GM10248 (cell line): ENCODE measurements around the gene DTNBP1.

Experiments
- CTCF ChIA-PET: fragments of 300-600 bp; sonication (Branson Sonifier 250); formaldehyde crosslinking; extraction: SDS; loops from one replicate; lab custom pipeline; 2021; ENCODE audit warnings: antibody characterized with exemption; lab: Yijun Ruan, JAX
- POLR2A ChIA-PET: fragments of 350-650 bp; sonication (Branson Sonifier 250); formaldehyde crosslinking; extraction: SDS; loops from one replicate; lab custom pipeline; 2020; ENCODE audit warnings: antibody characterized with exemption; lab: Yijun Ruan, JAX
- DNase-seq: peaks from one replicate; pipeline ENCODE4 v3.0.0; 2012; ENCODE audit errors: extremely low spot score
- TF ChIP-seq, protein P1 (sequence below): IDR thresholded peaks from 2 replicates; pipeline ENCODE4 v1.5.1; 2012; ENCODE audit warnings: mild to moderate bottlenecking, low read depth; ENCODE audit errors: extremely low read depth, missing control alignments, control extremely low read depth

Gene DTNBP1

DNA sequence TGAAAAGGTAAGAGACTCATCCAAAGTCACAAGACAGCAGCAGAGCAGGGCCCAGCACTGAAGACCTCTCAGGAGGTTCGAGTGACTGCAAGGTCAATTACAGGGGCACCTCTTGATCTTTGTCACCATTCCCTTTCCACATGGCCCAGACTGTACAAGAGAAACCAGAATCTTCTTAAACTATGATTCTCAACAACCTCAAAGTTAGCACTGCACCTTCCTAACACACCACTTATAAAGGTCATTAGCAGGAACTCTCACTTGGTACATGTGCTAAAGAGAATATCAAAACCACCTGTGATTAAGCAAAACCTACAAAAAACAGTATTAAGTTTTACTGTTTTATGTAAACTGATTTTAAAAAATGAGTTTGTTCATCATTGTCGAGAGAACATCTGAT lies 70.2 kb downstream of the DTNBP1 start:
- POLR2A ChIA-PET = no interaction called here
- DNase-seq = no peak
- TF ChIP-seq, protein P1, sequence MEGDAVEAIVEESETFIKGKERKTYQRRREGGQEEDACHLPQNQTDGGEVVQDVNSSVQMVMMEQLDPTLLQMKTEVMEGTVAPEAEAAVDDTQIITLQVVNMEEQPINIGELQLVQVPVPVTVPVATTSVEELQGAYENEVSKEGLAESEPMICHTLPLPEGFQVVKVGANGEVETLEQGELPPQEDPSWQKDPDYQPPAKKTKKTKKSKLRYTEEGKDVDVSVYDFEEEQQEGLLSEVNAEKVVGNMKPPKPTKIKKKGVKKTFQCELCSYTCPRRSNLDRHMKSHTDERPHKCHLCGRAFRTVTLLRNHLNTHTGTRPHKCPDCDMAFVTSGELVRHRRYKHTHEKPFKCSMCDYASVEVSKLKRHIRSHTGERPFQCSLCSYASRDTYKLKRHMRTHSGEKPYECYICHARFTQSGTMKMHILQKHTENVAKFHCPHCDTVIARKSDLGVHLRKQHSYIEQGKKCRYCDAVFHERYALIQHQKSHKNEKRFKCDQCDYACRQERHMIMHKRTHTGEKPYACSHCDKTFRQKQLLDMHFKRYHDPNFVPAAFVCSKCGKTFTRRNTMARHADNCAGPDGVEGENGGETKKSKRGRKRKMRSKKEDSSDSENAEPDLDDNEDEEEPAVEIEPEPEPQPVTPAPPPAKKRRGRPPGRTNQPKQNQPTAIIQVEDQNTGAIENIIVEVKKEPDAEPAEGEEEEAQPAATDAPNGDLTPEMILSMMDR = no peak
- CTCF ChIA-PET = no interaction called here

DNA sequence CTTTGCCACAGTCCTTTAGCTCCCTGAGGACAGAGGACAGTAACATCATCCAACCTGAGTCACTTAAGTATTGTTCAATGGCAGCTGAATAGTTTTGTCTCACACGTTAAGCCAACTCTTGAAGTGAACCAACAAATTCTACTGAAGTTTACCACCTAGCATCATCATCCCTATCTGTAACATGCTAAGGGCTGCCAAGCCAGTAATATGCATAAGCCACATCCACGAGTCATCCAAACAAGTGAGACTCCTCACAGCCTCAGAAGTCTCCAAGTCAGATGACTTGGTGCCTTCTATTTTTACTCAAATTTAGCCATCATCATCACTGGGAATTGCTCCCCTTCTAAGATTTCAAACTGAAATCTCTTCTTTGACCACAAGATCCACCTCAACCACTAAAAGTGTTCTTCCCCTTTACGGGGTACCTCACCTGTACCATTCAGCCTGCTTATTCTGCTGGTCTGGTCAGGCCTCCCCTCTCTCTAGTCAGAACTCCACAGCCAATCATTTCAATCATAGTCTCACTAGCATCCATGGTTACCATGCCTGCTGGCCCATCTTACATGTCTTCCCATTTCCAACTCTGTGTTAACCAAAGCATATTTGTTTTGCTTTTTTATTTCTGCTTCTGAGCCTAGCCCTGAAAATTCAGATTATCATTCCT lies 73.7 kb downstream of the DTNBP1 start:
- POLR2A ChIA-PET = no interaction called here
- no peak for DNase-seq
- TF ChIP-seq, protein P1 = no peak
- CTCF ChIA-PET = interaction anchor here (1.1 kb wide), 1 partner anchor 31 kb away, joined by 3 read pairs; no protein-coding TSS in a partner anchor

DNA sequence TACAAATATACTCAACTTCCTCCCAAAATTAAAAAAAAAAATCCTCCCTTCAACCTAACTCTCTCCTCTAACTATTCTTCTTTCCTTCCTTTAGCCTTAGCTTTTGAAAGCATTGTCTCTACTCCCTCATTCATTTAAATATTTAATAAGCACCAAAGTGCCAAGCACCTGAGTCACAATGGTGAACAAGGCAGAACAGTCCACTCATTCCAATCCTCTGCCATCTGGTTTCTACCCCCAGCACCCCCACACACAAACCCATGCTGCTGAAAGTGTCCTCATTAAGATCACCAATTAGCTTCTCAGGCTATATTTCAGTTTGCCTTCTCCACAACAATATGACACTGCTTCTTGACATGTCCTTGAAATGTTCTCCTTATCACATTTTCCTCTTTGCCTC lies 76.3 kb downstream of the DTNBP1 start:
- POLR2A ChIA-PET = interaction anchor here (0.7 kb wide), 1 partner anchor 108 kb away, joined by 3 read pairs; no protein-coding TSS in a partner anchor
- CTCF ChIA-PET = interaction anchor here (0.9 to 1.5 kb wide), 3 partner anchors 10 to 26 kb away, joined by 3 read pairs; no protein-coding TSS in a partner anchor
- TF ChIP-seq, protein P1 = no peak
- no peak for DNase-seq

DNA sequence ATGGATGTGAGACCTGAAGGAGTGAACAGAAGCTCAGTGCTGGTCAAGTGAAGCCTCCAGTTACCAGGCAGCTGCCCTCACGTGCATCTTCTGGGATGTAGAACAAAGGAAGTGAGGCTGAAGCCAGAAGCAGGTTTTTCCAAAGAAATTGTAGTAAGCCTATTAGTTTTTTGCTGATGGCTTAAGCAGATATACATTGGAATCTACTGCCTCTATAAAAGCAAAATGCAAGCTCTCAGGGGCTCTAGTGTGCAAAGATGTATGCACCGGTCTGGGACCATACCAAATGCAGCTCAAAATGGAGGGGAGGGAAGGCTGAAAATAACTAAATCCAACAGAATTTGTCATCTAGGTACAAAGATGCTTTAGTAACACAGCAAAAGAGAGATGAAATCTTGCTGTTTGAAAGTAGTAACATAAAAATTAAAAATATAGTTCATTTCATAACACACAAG lies 77.0 kb downstream of the DTNBP1 start:
- POLR2A ChIA-PET = no interaction called here
- CTCF ChIA-PET = interaction anchor here (0.9 to 1.5 kb wide), 3 partner anchors 10 to 25 kb away, joined by 3 read pairs; no protein-coding TSS in a partner anchor
- DNase-seq = no peak
- TF ChIP-seq, protein P1 = no peak

DNA sequence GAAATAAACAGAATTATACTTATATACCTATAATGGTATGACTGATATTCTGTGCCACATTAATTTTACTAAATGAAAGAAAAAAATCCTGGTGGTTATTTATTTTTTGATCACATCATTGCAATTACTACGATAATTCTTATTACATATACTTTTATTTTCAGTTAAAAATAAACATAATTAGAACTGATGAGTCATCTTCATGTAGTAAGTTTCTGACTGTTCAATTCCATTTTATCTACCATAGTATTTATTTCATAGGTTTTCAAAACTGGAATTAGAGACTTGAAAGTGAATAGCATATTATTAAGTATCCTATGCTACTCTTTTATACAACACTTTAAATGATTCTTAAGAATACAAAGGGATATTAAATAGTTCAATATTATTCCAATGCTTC lies 80.3 kb downstream of the DTNBP1 start:
- DNase-seq = no peak
- CTCF ChIA-PET = interaction anchor here (1.4 to 1.7 kb wide), 3 partner anchors 10 to 41 kb away, joined by 3 to 4 read pairs (median 3); no protein-coding TSS in a partner anchor
- POLR2A ChIA-PET = no interaction called here
- TF ChIP-seq, protein P1 = no peak

DNA sequence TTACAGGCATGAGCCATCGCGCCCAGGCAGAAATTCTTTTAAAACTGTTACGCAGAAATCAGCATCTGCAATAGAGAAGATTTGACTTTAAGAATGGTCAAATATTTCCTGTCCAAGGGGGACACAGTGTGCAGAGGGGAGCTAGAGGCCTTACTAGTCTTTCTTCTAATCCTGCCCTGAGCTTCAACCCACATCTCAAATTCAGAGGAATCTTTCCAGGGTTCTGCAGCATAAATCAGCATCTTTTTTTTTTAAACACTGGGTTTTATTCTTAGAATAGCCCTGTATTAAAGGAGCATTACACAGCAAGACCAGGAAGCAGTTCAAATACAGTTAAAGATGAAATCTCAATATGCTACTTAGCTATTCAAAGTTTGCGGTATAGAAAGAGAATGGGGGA lies 81.1 kb downstream of the DTNBP1 start:
- TF ChIP-seq, protein P1 = no peak
- POLR2A ChIA-PET = no interaction called here
- DNase-seq = no peak
- CTCF ChIA-PET = interaction anchor here (1.7 kb wide), 1 partner anchor 42 kb away, joined by 4 read pairs; no protein-coding TSS in a partner anchor
